Brain microvascular endothelial cell (primary cell): ENCODE measurements around the gene KIF1B.

ENCODE experiments used
- DNase-seq: peaks from one replicate; pipeline ENCODE4 v3.0.0-alpha.2; 2020
- H3K27ac ChIP-seq: fragments of 250-450 bp; sonication (Bioruptor Pico); 2 replicates; pipeline ENCODE4 v1.5.1; 2020; ENCODE audit warnings: mild to moderate bottlenecking, moderate library complexity
- H3K27me3 ChIP-seq: fragments of 250-450 bp; sonication (Bioruptor Pico); replicated peaks from 2 replicates; pipeline ENCODE4 v1.5.1; 2020; ENCODE audit warnings: mild to moderate bottlenecking
- H3K36me3 ChIP-seq: fragments of 250-450 bp; sonication (Bioruptor Pico); replicated peaks from 2 replicates; pipeline ENCODE4 v1.5.1; 2020; ENCODE audit warnings: mild to moderate bottlenecking
- H3K4me3 ChIP-seq: 2 replicates; pipeline ENCODE4 v1.5.1; 2011; ENCODE audit warnings: low read depth, mild to moderate bottlenecking, control low read depth, low read length, moderate library complexity
- in situ Hi-C: cut with HindIII; loops from 2 replicates; pipeline ENCODE4 v1.10.0; 2017; ENCODE audit warnings: low sequenced_read_pairs, low pct_ligation_motif_present
- TF ChIP-seq, protein P1 (sequence below): IDR thresholded peaks from 2 replicates; pipeline ENCODE4 v1.5.1; 2011; ENCODE audit warnings: low read depth, mild to moderate bottlenecking, moderate library complexity, low read length, control low read depth, inconsistent platforms; ENCODE audit errors: missing control alignments

KIF1B gene

DNA sequence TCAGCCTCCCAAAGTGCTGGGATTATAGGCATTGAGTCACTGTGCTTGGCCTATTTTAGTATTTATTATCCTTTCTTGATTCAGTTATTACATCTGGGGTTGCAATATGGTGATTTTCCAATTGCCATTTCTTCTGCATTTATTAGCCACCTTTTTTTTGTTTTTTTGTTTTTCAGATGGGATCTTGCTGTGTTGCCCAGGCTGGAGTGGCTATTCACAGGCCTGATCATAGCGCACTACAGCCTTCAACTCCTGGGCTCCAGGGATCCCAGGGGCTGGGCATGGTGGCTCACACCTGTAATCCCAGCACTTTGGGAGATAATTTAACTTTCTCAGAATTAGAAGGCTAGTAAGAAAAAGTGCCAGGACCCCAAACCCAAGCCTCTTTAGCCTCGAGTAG lies 106.4 kb downstream of the KIF1B start:
- H3K27ac ChIP-seq = no peak overlapping the region
- H3K36me3 ChIP-seq = no peaks in the 10 kb centered on the region
- no peaks in the 10 kb centered on the region for H3K27me3 ChIP-seq
- H3K4me3 ChIP-seq = no peak overlapping the region
- TF ChIP-seq, protein P1, sequence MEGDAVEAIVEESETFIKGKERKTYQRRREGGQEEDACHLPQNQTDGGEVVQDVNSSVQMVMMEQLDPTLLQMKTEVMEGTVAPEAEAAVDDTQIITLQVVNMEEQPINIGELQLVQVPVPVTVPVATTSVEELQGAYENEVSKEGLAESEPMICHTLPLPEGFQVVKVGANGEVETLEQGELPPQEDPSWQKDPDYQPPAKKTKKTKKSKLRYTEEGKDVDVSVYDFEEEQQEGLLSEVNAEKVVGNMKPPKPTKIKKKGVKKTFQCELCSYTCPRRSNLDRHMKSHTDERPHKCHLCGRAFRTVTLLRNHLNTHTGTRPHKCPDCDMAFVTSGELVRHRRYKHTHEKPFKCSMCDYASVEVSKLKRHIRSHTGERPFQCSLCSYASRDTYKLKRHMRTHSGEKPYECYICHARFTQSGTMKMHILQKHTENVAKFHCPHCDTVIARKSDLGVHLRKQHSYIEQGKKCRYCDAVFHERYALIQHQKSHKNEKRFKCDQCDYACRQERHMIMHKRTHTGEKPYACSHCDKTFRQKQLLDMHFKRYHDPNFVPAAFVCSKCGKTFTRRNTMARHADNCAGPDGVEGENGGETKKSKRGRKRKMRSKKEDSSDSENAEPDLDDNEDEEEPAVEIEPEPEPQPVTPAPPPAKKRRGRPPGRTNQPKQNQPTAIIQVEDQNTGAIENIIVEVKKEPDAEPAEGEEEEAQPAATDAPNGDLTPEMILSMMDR = no peak
- in situ Hi-C loops = no loop called here
- DNase-seq = no peak

GRCh38 chr1:10319750-10320149 lies 109.4 kb downstream of the KIF1B start:
- Histone ChIP-seq H3K27ac (no peak overlapping the region), H3K36me3 (peaks cover 2% of the 10 kb centered on the region), H3K4me3 (no peak overlapping the region), H3K27me3 (no peaks in the 10 kb centered on the region)
- TF ChIP-seq, protein P1 = no peak
- no peak for DNase-seq
- in situ Hi-C loops = no loop called here

DNA sequence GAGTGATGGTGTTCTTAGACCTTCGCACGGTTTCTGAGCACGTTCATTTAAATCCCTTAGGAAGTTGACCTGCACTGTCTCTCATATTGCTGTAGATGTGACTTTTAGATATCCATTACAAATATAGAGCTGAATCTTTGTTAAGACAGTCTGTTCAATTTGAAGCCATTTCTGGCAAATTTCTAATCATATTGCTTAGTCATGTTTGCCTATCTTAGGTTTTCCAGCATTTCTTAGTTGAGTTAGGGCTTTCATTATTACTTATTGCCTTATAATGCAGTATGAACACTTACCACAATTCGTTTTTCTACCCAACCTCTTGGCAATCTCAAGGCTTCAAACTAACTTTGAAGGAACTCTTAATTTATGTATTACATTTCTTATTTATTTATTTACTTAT lies 110.0 kb downstream of the KIF1B start:
- Histone ChIP-seq H3K36me3 (peaks cover 2% of the 10 kb centered on the region), H3K27me3 (no peaks in the 10 kb centered on the region), H3K4me3 (no peak overlapping the region), H3K27ac (no peak overlapping the region)
- in situ Hi-C loops = no loop called here
- TF ChIP-seq, protein P1 = no peak
- DNase-seq = no peak

DNA sequence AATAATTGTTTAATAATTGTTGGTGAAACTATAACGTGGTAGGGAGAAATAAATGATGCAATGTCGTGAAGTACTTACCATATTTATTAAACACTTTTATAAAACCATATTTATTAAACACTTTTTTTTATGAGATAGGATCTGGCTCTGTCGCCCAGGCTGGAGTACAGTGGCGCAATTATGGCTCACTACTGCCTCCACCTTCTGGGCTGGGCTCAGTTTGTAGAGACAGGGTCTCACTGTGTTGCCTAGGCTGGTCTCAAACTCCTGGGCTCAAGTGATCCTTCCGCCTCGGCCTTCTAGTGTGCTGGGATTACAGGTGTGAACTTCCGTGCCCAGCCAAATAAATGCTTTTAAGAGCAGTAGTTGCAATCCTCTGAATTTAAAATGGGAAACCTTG lies 112.5 kb downstream of the KIF1B start:
- Histone ChIP-seq H3K36me3 (peaks cover 2% of the 10 kb centered on the region), H3K27me3 (no peaks in the 10 kb centered on the region), H3K4me3 (no peak overlapping the region), H3K27ac (no peak overlapping the region)
- in situ Hi-C loops = no loop called here
- TF ChIP-seq, protein P1 = no peak
- DNase-seq = no peak

DNA sequence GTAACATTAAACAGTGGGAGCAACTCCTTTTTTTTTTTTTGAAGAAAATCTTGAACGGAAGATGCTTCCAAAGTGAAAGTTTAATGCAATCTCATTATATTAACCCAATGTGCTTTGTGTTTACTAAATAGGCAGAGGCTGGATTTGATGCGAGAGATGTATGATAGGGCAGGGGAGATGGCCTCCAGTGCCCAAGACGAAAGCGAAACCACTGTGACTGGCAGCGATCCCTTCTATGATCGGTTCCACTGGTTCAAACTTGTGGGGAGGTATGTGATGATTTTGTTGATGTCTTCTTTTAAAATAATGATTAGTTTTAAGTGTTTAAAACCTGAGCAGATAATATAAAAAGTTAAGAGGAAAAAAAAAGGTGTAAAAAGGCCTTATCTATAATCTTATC lies 114.3 kb downstream of the KIF1B start:
- DNase-seq = no peak
- TF ChIP-seq, protein P1 = no peak
- Histone ChIP-seq H3K27me3 (no peaks in the 10 kb centered on the region), H3K36me3 (peaks cover 2% of the 10 kb centered on the region), H3K27ac (no peak overlapping the region), H3K4me3 (no peak overlapping the region)
- in situ Hi-C loops = no loop called here

GRCh38 chr1:10325521-10325920 lies 115.2 kb downstream of the KIF1B start:
- no peaks in the 10 kb centered on the region for H3K27me3 ChIP-seq
- in situ Hi-C loops = no loop called here
- peaks cover 2% of the 10 kb centered on the region for H3K36me3 ChIP-seq
- no peak overlapping the region for H3K4me3 ChIP-seq
- TF ChIP-seq, protein P1 = no peak
- DNase-seq = no peak
- no peak overlapping the region for H3K27ac ChIP-seq
